Bladder microvascular endothelial cell (primary cell): ENCODE measurements around the gene RNPC3. TPM values are rescaled to one million over a fixed set of nuclear protein-coding genes. Genes with fewer than 3 reads are reported as not detected.

Experiments
- total RNA-seq: library from RNA; depleted of rRNA; stranded (reverse); fragments of >200 nt; gene quantifications from 2 replicates; pipeline ENCODE4 v1.2.3, GENCODE V29; 2014

Gene RNPC3
- total RNA-seq: 3.2 and 7.0 TPM in 2 replicates

GRCh38 chr1:103525607-103526507 is at the start of gene RNPC3:
Gene RNPC3 (plus strand): TSS chr1:103525699. CDS start chr1:103526071, 372 bp downstream.

GRCh38 chr1:103571289-103571688 is 45.8 kb downstream of the RNPC3 start, which contains the start of gene AMY2B:
Gene AMY2B (plus strand): TSS chr1:103571589. CDS start chr1:103571603, 14 bp downstream.

Other genes starting within 250 kb of the RNPC3 start
- 0.65 and 2.6 TPM in 2 replicates for gene AMY2B, start 45.9 kb downstream of the RNPC3 start, total RNA-seq
- gene AMY2A, start 91.7 kb downstream of the RNPC3 start, total RNA-seq: not detected in 2 replicates
- gene AMY1A, start 130.1 kb downstream of the RNPC3 start, total RNA-seq: not detected in 2 replicates
- not detected in 2 replicates for gene AMY1B, start 170.5 kb downstream of the RNPC3 start, total RNA-seq
- not detected in 2 replicates for gene AMY1C, start 224.2 kb downstream of the RNPC3 start, total RNA-seq